HG02870 (cell line): ENCODE results near the gene NSUN6.
A peak's percentile ranks its signal among the peaks of the same experiment; 100 is the strongest.
"Not testable (repeated sequence)": the region's sequence is repeated elsewhere in the genome, so short reads cannot be mapped to it uniquely, and the experiment has no call there.

Source experiments
- ATAC-seq: cut with Tn5 transposase; IDR thresholded peaks from one replicate; pipeline ENCODE4 v1.9.1; 2021; ENCODE audit warnings: mild to moderate bottlenecking, moderate library complexity; ENCODE audit not compliant: unreplicated experiment

Gene NSUN6

GRCh38 chr10:18659819-18660535 lies 8.6 kb upstream of the NSUN6 start:
- peak; percentile 25 for ATAC-seq

- ATAC-seq = peak; percentile 85
Observed at GRCh38 chr10:18659125-18659818, 7.9 kb upstream of the NSUN6 start, which contains the start of gene ARL5B. TSS of gene ARL5B (plus strand) at chr10:18659431. CDS start at chr10:18659638, 207 bp downstream.

- ATAC-seq = no peak
Observed at GRCh38 chr10:18658271-18659124, 7.1 kb upstream of the NSUN6 start.

GRCh38 chr10:18656724-18657123 lies 5.3 kb upstream of the NSUN6 start:
- ATAC-seq = no peak

GRCh38 chr10:18653112-18653511 lies 1.7 kb upstream of the NSUN6 start:
- no peak for ATAC-seq

- ATAC-seq = no peak
Observed at GRCh38 chr10:18650404-18650997, 886 bp downstream of the NSUN6 start.

- ATAC-seq = no peak
Observed at GRCh38 chr10:18649364-18649959, 1.9 kb downstream of the NSUN6 start.

GRCh38 chr10:18647945-18648344 lies 3.4 kb downstream of the NSUN6 start:
- no peak for ATAC-seq

- ATAC-seq = no peak
Observed at GRCh38 chr10:18647151-18647550, 4.2 kb downstream of the NSUN6 start.

GRCh38 chr10:18639719-18640118 lies 11.7 kb downstream of the NSUN6 start:
- not testable (repeated sequence) for ATAC-seq

- not testable (repeated sequence) for ATAC-seq
Observed at GRCh38 chr10:18637400-18637799, 14.0 kb downstream of the NSUN6 start.

GRCh38 chr10:18635995-18636394 lies 15.4 kb downstream of the NSUN6 start:
- no peak for ATAC-seq

GRCh38 chr10:18632500-18632899 lies 18.9 kb downstream of the NSUN6 start:
- not testable (repeated sequence) for ATAC-seq

GRCh38 chr10:18627452-18628018 lies 23.9 kb downstream of the NSUN6 start:
- ATAC-seq = peak; percentile 45

- no peak for ATAC-seq
Observed at GRCh38 chr10:18625886-18626285, 25.5 kb downstream of the NSUN6 start.

GRCh38 chr10:18623671-18624070 lies 27.7 kb downstream of the NSUN6 start:
- ATAC-seq = not testable (repeated sequence)

- ATAC-seq = no peak
Observed at GRCh38 chr10:18620856-18621255, 30.5 kb downstream of the NSUN6 start.

- ATAC-seq = no peak
Observed at GRCh38 chr10:18619016-18619415, 32.4 kb downstream of the NSUN6 start.

GRCh38 chr10:18616337-18616736 lies 35.0 kb downstream of the NSUN6 start:
- no peak for ATAC-seq

GRCh38 chr10:18615618-18616017 lies 35.8 kb downstream of the NSUN6 start:
- no peak for ATAC-seq
